ENCODE measurements around the gene IRF5.
"Not testable (repeated sequence)": the region's sequence is repeated elsewhere in the genome, so short reads cannot be mapped to it uniquely, and the experiment has no call there.

Gene IRF5

DNA sequence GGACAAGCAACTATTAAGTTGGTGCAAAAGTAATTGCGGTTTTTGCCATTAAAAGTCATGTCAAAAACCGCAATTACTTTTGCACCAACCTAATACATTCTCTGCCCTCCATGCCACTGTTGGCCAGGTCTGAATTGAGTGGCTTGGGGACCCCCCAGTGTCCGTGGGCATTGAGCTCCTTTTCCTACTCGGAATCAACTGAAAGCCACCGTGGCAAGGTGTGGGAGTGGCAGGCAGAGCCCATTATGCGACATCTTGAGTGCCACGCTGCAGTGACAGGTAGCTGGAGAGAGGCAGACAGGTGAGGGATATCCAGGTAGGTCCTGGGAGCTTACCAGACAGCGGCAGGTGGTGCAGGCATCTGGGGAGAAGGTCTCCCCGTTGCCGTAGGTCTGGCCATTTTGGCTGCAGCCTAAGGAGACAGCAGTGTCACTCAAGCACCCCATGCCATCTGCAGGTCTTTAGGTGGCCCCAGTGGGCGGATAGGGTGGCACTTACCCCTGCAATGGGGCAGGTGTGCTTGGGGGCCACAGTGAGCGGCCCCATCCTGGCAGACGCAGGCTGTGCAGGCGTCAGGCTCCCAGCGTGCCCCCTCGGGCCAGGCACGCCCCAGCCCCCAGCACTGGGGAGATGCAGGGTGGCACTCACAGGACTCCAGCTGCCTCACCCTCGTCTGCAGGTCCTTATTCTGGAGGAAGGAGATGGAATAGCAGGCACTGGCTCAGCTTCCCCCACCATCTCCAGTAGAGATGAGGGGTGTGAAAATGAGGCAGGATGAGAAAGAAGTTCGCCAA lies 30.8 kb upstream of the IRF5 start:
- DNase-seq, result no peak

GRCh38 chr7:128908750-128909624 lies 28.7 kb upstream of the IRF5 start:
- DNase-seq, result no peak

DNA sequence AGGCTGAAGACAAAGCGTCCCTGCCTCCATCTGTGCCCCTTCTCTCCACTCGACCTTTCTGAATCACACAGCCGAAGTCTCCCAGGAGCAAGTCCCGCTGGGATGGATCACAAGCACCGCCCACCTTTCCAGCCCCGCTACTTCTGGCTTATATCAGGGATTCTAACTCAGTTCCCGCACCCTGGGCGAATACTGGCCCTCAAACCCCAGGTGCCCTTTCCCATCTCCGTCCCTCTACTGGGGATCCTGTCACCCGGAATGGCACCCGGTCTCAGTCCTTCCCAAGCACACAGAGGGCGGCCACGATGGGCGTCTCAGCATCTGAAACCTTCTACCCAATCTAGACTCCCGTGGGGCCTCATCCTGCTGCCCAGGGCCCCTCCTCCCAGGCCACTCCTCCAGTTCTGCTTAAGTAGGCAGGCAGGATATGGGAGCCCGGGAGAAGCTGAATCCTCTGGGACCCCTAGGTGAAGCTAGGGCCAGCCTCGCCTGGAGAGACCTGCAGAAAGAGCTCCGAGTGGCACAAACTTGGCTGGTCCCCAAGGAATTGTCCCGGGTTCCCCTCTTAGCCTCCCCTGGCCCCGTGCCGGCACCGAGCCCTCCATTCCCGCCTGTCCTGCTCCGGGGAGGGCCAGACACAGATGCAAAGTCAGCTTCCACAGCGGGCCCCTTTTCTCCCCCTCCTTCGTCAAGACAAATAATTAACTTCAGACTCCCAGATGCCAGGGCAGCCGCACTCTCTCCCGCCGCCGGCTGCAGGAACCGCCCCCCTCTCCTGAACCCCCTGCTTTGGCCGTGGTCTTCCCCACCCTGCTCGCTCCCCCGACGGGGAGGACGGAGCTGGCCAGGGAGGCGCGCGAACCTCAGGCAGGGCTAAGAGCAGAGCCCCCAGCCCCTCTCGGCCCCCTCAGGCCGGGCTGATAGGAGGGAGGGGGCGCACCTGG lies 27.8 kb upstream of the IRF5 start:
- no peak for DNase-seq

DNA sequence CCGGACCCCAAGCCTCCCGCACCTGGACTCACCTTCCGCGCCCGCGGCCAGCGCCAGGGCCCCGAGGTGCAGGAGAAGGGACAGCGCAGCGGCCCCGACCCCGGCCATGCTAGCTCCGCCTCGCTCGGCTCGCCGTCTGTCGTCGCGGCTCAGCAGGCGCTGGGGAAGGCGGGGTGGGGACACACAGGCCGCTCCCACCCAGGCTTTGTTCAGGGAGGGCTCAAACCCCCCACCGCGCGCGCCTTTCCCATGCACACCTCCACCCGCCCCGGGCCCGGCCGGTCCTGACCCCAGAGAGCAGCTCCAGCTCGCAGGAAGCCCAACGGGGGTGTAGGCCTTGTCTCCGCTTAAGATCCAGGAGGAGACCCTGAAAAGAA lies 27.2 kb upstream of the IRF5 start, which contains the start of gene KCP:
Gene KCP (minus strand): TSS at position 141 of the 377 bp plus-strand sequence. CDS start 33 bp downstream, at position 108.
- no peak for DNase-seq

DNA sequence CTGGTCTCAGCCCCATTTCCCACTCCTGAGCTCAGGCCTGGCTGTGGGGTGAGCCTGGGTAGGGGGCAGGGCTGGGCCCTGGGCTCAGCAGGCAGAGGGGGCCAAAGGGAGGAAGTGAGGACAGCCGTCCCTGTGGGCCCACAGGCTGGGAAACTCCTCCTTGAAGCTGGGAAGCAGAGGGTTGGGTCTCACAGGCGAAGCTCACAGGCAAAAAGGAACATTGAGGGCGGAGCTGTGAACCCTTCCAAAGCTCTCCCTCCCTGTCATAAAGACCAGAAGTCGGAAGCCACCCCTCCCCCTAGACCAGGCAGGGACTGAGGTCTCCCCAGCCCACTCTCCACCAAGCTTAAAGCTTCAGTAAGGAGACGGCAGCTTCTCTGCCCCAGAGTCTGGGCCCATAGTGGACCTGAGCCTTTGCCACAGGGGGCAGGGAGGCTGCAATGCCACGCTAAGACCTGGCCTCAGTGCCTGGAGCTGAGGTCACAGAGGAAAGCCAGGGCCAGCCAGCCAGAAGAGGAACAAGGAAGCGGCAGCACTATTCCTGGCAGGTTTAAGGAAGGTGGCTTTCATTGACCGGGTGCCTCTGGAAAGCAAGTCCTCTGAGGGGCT lies 26.2 kb upstream of the IRF5 start:
- DNase-seq, result peak; percentile 44

GRCh38 chr7:128912281-128912680 lies 25.4 kb upstream of the IRF5 start:
- no peak for DNase-seq

- not testable (repeated sequence) for DNase-seq
Observed at GRCh38 chr7:128912709-128913495, 24.8 kb upstream of the IRF5 start.

GRCh38 chr7:128913870-128914565 lies 23.7 kb upstream of the IRF5 start:
- no peak for DNase-seq

DNA sequence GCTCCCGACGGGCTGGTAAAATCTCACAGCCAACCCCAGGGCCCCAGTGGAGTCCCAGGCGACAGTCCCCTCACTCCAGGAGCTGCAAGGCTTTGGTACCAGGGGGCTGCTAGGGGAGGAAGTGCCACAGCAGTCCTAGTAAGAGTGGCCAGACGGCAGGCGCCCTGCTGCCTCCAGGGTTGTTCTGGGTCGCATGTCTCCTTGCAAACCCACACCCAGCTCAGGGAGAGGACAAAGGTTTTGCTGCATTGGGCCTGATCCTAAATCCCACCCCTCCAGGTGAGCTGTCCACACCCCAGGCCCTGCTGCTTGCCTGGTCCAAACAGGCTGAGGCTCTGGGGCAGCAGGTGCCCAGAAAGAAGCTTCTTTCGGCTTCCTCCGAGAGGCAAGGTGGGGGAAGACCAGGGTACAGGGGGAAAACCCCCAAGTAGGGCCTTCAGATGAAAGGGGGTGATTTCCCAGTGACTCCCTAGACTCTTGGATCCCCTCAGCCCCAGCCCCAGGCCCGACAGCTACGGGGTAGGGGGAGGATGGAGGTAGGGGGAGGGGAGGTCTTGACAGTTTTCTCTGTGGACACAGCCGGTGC lies 23.1 kb upstream of the IRF5 start:
- DNase-seq, result no peak

DNA sequence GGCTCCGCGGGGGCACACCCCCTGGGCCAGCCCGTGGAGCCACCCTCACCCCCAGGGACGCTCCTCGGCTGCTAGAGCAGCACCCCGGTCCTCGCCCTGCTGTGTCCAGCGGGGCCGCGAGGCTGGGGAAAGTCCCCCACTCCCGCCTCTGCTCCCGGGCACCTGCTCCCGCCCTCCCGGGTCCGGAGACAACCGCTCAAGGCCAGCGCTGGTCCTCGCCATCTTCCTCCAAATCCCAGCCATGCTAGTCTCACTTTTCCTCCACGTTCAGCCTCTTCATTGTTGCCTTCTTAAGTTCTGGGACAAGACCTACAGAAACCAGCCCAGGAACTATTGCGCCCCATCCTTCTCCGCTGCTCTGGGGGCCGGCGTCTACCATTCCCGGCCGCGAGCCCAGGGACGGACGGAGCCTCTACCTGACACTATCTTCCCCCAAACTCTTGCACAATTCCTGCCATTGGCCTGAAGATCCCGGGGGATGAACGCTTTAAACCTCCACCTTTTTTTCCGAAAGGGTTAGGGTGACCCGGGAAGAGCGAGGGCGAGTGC lies 22.4 kb upstream of the IRF5 start:
- DNase-seq, result no peak

DNA sequence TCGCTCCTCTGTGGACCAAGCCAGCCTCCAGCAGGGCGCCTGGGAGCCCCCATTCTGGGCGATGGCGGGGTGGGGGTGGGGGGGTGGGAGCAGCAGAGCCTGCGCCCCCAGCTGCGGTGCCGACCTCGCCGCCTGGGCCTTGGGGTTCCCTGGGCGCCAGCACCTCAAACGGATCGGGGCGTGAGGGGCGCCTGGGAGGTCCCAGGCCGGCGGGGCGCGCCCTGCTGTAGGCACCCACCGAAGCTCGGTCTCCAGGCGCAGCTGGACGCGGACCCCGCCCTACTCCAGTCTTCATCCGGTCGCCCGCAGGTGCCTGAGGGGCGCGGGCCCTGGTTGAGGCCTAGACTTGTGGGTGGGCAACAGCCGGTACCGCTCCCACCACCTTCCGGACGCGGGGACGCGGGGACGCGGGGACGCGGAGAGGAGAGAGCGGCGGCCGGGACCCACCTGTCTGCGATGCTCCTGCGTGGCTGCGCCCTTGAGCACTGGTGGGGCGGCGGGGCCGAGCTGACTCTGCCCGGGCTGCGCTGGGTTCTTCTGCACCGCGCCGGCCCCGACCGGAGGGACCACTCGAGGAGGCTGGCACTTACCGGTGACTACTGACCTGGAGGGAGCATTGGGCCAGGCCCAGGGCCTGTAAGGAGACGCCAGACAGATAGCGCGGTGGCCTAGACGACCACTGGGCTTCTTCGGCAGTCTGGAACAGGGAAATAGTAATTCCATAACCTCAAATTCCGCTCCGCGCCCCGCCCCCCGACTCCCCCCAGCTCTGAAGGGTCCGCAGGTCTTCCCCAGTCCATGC lies 21.7 kb upstream of the IRF5 start:
- DNase-seq, result no peak

GRCh38 chr7:128916643-128916915 lies 21.1 kb upstream of the IRF5 start:
- DNase-seq, result no peak

DNA sequence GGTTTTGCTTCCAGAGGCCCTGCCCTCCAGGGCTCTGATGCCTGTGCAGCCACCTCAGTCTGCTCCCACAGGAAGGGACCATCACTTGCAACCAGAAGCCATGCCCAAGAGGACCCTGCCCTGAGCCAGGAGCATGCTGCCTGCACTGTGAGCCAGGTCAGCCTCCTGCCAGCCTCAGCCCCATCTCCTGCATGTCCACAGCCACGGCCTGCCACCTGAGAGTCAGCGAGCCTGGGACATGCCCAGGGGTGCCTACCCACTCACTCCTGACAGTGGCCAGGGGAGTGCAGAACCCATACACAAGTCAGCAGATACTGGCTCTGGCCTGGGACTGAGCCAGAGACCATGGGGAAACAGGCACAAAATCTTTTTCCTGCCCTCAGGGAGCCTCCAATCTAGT lies 20.6 kb upstream of the IRF5 start:
- no peak for DNase-seq

DNA sequence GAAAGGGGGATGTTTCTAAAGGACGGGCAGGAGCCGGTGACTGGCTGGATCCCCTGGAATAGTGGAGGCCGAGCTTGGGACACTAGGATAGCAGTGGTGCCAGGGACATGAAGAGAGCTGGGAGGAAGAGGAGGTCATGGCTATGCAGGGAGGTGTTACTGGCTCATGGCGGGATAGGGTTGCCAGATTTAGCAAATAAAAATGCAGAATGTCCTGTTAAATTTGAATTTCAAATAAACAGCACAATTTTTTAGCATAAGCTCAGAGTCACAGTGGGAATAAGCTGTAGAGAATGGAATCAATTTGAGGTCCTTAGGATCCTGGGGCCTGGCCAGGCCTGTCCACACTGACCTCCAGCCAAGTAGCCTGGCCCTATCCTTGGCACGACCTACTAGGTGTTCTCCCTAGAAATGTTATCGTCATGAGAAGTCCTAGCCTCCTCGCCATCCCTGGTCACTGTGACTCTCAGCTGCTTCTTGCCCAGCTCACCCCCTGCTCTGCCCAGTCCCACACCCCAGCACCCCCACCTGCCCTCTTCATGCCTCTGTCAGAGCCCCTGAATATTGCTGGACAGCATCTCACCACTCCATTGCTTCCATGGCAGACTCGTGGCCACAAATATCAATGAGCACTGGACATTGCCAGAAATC lies 19.6 kb upstream of the IRF5 start:
- no peak for DNase-seq

- DNase-seq, result no peak
Observed at GRCh38 chr7:128919241-128919640, 18.5 kb upstream of the IRF5 start.

GRCh38 chr7:128919881-128920799 lies 17.6 kb upstream of the IRF5 start:
- no peak for DNase-seq

GRCh38 chr7:128920913-128921582 lies 16.7 kb upstream of the IRF5 start:
- no peak for DNase-seq
